ENCODE results near the gene AGRN. TPM values are rescaled to one million over a fixed set of nuclear protein-coding genes. Genes with fewer than 3 reads are reported as not detected.

The AGRN gene
- total RNA-seq, 1 experiment from 2014 or later = 175 TPM

DNA sequence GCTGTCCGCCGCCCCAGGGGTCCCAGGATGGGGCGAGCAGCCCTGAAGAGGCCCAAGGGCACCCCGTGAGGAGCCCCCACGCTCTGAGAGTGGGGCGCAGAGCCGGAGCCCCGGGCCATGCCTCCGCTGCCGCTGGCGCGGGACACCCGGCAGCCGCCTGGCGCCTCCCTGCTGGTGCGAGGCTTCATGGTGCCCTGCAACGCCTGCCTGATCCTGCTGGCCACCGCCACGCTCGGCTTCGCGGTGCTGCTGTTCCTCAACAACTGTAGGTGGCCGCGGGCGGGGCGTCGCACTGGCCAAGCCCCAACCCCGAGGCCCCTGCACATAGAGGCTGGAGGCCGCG lies 14.5 kb downstream of the AGRN start:
- H3K18ac ChIP-seq (ENCODE audit: insufficient read length, low read depth, low read length) = no peak overlapping the region
- H4K8ac ChIP-seq (replicated peaks; ENCODE audit: insufficient read length, low read depth, low read length) = no peak overlapping the region
- Mint-ChIP-seq H3K4me1 (peaks cover 10 to 24% of the 10 kb centered on the region in 2 experiments), H3K4me3 (peak overlapping the region; percentile 60 to 82), H3K36me3 (ENCODE audit: insufficient read depth in 1 of 3, low read depth in 3 of 3) (peaks cover 6 to 18% (median 17%) of the 10 kb centered on the region in 3 experiments; a peak in 6 of 7 replicates), H3K27ac (no peak overlapping the region), H3K27me3 (ENCODE audit: low read depth) (peaks cover 49% of the 10 kb centered on the region), H3K9me3 (no peaks in the 10 kb centered on the region)
- no peak overlapping the region for H2AK5ac ChIP-seq (ENCODE audit: insufficient read length, low read length)
- no peak overlapping the region for H3T11ph ChIP-seq (ENCODE audit: low read length)
- no peak overlapping the region for H2BK20ac ChIP-seq (ENCODE audit: low read depth, low read length, poor library complexity, severe bottlenecking)
- peak overlapping the region; percentile 29 for H3K4me2 ChIP-seq (ENCODE audit: insufficient read depth, insufficient read length, low read length)
- H3K23me2 ChIP-seq (ENCODE audit: insufficient read length, low read depth, low read length, poor library complexity, severe bottlenecking) = peaks cover 10% of the 10 kb centered on the region
- no peak overlapping the region for H4K5ac ChIP-seq (ENCODE audit: insufficient read length, low read depth, low read length)
- no peaks in the 10 kb centered on the region for H3K79me2 ChIP-seq (ENCODE audit: insufficient read depth, low read length)
- no peak overlapping the region for H3K14ac ChIP-seq (ENCODE audit: insufficient read depth, low read length)
- no peak overlapping the region for H2BK12ac ChIP-seq (ENCODE audit: insufficient read length, low read depth, low read length)
- H3K9ac ChIP-seq (ENCODE audit: extremely low read depth, insufficient read length, low read length) = no peak overlapping the region
- H4K20me1 ChIP-seq (ENCODE audit: control insufficient read depth, insufficient read depth, insufficient read length) = no peaks in the 10 kb centered on the region
- H3K79me1 ChIP-seq (ENCODE audit: insufficient read depth, low read depth, low read length, poor library complexity, severe bottlenecking) = no peaks in the 10 kb centered on the region
- H3K27ac ChIP-seq (ENCODE audit: insufficient read length, low read depth, low read length) = no peak overlapping the region
- no peak for DNase-seq
- H2AFZ ChIP-seq (ENCODE audit: low read length) = no peak overlapping the region
- no peak overlapping the region for H3K56ac ChIP-seq (ENCODE audit: insufficient read length, low read depth, low read length)
- no peak overlapping the region for H2BK15ac ChIP-seq (ENCODE audit: low read depth, low read length)
- no peak overlapping the region for H2BK5ac ChIP-seq (ENCODE audit: insufficient read length, low read length)
- H2BK120ac ChIP-seq (ENCODE audit: low read depth, low read length, poor library complexity, severe bottlenecking) = no peak overlapping the region
- H3K4me1 ChIP-seq (ENCODE audit: insufficient read depth, low read length) = peaks cover 4% of the 10 kb centered on the region; the same call in 1 of the 2 replicates
- H3K23ac ChIP-seq (ENCODE audit: insufficient read length, low read depth, low read length) = no peak overlapping the region
- H4K91ac ChIP-seq (ENCODE audit: insufficient read length, low read depth, low read length) = no peak overlapping the region
- no peaks in the 10 kb centered on the region; the same call in 1 of the 2 replicates for H3K27me3 ChIP-seq (ENCODE audit: insufficient read depth, low read length)
- no CpG with 5 or more reads among the region's 30 CpGs for WGBS (ENCODE audit: extremely low coverage, insufficient read length, low lambda C conversion rate)
- TF ChIP-seq CTCF (conservative IDR thresholded peaks at IDR 0.05) = no peak
- H3K4ac ChIP-seq (ENCODE audit: low read depth, low read length) = no peak overlapping the region
- no peaks in the 10 kb centered on the region for H3K9me3 ChIP-seq (ENCODE audit: control insufficient read depth, low read depth, low read length)

All from H9 (cell line).